ENCODE results near the gene GNG5.

DNA sequence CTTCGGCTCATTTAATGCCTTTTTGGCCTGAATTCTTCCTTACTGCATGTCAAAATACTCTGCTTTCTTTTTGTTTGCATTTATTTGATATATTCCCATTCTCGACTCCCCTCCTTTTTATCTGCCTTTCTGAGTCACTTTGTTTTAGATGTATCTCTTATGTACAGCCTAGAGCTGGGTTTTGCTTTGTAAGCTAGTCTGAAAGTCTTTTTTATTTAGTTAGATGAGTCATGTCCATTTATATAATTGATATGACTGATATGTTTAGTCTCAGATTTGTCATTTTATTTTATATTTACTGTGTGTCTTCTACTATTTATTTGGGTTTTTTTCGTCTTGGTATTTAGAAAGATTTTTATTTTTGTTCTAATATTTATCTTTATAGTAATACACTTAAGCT, 33.6 kb upstream of the GNG5 start:
- no peak for TF ChIP-seq EZH2 (IDR thresholded peaks at IDR 0.05; ENCODE audit: borderline replicate concordance, low read depth, low read length, severe bottlenecking)
- TF ChIP-seq POLR2A (IDR thresholded peaks at IDR 0.05; ENCODE audit: low read depth, low read length): no peak
- TF ChIP-seq POLR2AphosphoS5 (IDR thresholded peaks at IDR 0.05; ENCODE audit: insufficient read depth, low read depth, low read length): no peak
- TF ChIP-seq, protein P1, sequence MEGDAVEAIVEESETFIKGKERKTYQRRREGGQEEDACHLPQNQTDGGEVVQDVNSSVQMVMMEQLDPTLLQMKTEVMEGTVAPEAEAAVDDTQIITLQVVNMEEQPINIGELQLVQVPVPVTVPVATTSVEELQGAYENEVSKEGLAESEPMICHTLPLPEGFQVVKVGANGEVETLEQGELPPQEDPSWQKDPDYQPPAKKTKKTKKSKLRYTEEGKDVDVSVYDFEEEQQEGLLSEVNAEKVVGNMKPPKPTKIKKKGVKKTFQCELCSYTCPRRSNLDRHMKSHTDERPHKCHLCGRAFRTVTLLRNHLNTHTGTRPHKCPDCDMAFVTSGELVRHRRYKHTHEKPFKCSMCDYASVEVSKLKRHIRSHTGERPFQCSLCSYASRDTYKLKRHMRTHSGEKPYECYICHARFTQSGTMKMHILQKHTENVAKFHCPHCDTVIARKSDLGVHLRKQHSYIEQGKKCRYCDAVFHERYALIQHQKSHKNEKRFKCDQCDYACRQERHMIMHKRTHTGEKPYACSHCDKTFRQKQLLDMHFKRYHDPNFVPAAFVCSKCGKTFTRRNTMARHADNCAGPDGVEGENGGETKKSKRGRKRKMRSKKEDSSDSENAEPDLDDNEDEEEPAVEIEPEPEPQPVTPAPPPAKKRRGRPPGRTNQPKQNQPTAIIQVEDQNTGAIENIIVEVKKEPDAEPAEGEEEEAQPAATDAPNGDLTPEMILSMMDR (IDR thresholded peaks at IDR 0.05; ENCODE audit: extremely low read depth in 1 of 2, insufficient read depth in 1 of 2, low read depth in 1 of 2, low read length in 2 of 2): no peak
- TF ChIP-seq MYC (IDR thresholded peaks at IDR 0.05; ENCODE audit: low read depth, low read length): no peak
- TF ChIP-seq, protein P2, sequence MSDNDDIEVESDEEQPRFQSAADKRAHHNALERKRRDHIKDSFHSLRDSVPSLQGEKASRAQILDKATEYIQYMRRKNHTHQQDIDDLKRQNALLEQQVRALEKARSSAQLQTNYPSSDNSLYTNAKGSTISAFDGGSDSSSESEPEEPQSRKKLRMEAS (IDR thresholded peaks at IDR 0.05; ENCODE audit: insufficient read depth, insufficient read length): no peak
- no peak for TF ChIP-seq JUN (IDR thresholded peaks at IDR 0.05; ENCODE audit: borderline replicate concordance, insufficient read depth, insufficient read length, low read depth)
- no peak for TF ChIP-seq GATA2 (IDR thresholded peaks at IDR 0.05; ENCODE audit: insufficient read depth, insufficient read length, low read depth, low read length)
